K562 (cell line): Measurements from ENCODE around the gene ZFPM1. TPM values are rescaled to one million over a fixed set of nuclear protein-coding genes. Genes with fewer than 3 reads are reported as not detected.

Experiments used
- ATAC-seq: fragments of 200-7000 bp; cut with Tn5 transposase; 3 replicates; pipeline ENCODE4 v1.9.1; 2020; ENCODE audit warnings: moderate library complexity
- BruUV-seq: library from RNA; stranded (reverse); fragments of 400-500 nt; replicated peaks from 2 replicates; lab custom pipeline; 2021; lab: Mats Ljungman, UMichigan
- CTCF ChIA-PET: fragments of 300-600 bp; formaldehyde crosslinking; extraction: SDS; loops from one replicate; lab custom pipeline; 2021; ENCODE audit warnings: low intra/inter-chr PET ratio; lab: Yijun Ruan, JAX
- POLR2A ChIA-PET: fragments of 300-600, 350-650 bp; sonication (Branson Sonifier 250); formaldehyde crosslinking; extraction: SDS; loops from one replicate; lab custom pipeline; 2021; ENCODE audit warnings: antibody characterized with exemption, inconsistent platforms; lab: Yijun Ruan, JAX
- DNase-seq, 4 experiments: peaks; one replicate each; pipeline versions ENCODE4 v3.0.0 to v3.0.0-alpha.2; 2011 to 2018; ENCODE audit warnings: low spot score in 3 of 4, mixed read lengths in 3 of 4; ENCODE audit errors: extremely low read depth in 1 of 4
- FAIRE-seq: peaks from 2 replicates; lab custom pipeline; 2011; peaks lifted over from hg19 to GRCh38; lab: Jason Lieb, UNC
- H2AFZ ChIP-seq: 2 replicates; pipeline ENCODE4 v1.6.0; 2011; ENCODE audit warnings: low read depth, low read length, control low read depth, inconsistent platforms
- H3K27ac ChIP-seq: fragments of 200-600 bp; 3 replicates; pipeline ENCODE4 v1.8.0; 2011; ENCODE audit warnings: low read depth, mild to moderate bottlenecking, control low read depth, inconsistent platforms, low read length, moderate library complexity, mixed read lengths; ENCODE audit errors: extremely low read depth
- H3K27me3 ChIP-seq, 2 experiments: fragments of 300-600 bp in 1 of 2; 2 replicates in 1 of 2; 3 replicates in 1 of 2; pipeline versions ENCODE4 v1.6.0 to v1.8.0; 2011; ENCODE audit warnings: inconsistent platforms in 2 of 2, low read length in 2 of 2, mild to moderate bottlenecking in 1 of 2, mixed read lengths in 1 of 2, moderate library complexity in 1 of 2; ENCODE audit not compliant: control insufficient read depth in 2 of 2, insufficient read depth in 2 of 2
- H3K36me3 ChIP-seq: fragments of 300-600 bp; 3 replicates; pipeline ENCODE4 v1.8.0; 2011; ENCODE audit warnings: mild to moderate bottlenecking, low read length, inconsistent platforms; ENCODE audit not compliant: control insufficient read depth, insufficient read depth
- H3K4me1 ChIP-seq, 2 experiments: fragments of 200-600 bp in 1 of 2; replicated peaks in 1 of 2; 2 replicates in 1 of 2; 3 replicates in 1 of 2; pipeline versions ENCODE4 v1.5.1 to v1.8.0; 2011; ENCODE audit warnings: inconsistent platforms in 2 of 2, low read length in 2 of 2, mild to moderate bottlenecking in 1 of 2, mixed read lengths in 1 of 2, moderate library complexity in 1 of 2; ENCODE audit not compliant: control insufficient read depth in 2 of 2, insufficient read depth in 2 of 2
- H3K4me2 ChIP-seq: 2 replicates; pipeline ENCODE4 v1.6.1; 2011; ENCODE audit warnings: low read length, control low read depth, inconsistent platforms, mixed read lengths; ENCODE audit not compliant: insufficient read depth
- H3K4me3 ChIP-seq: fragments of 200-600 bp; sonication (generic), shearing (Covaris generic); 2 replicates; pipeline ENCODE4 v1.5.1; 2016; ENCODE audit warnings: control low read depth, inconsistent platforms
- H3K79me2 ChIP-seq: fragments of 200-600 bp; 3 replicates; pipeline ENCODE4 v1.8.0; 2011; ENCODE audit warnings: low read length, inconsistent platforms; ENCODE audit not compliant: control insufficient read depth, insufficient read depth
- H3K9ac ChIP-seq, 2 experiments: 2 replicates each; pipeline versions ENCODE4 v1.6.0 to v1.6.1; 2011; ENCODE audit warnings: low read depth in 2 of 2, low read length in 2 of 2, control low read depth in 1 of 2, inconsistent platforms in 1 of 2, mild to moderate bottlenecking in 1 of 2, mixed read lengths in 1 of 2; ENCODE audit not compliant: insufficient read depth in 1 of 2
- H3K9me1 ChIP-seq: one replicate; pipeline ENCODE4 v1.6.0; 2011; ENCODE audit warnings: inconsistent platforms, mild to moderate bottlenecking, low read length, moderate library complexity; ENCODE audit not compliant: control insufficient read depth, insufficient read depth
- H3K9me3 ChIP-seq: replicated peaks from 2 replicates; pipeline ENCODE4 v1.5.1; 2011; ENCODE audit warnings: low read depth, low read length, inconsistent platforms; ENCODE audit not compliant: control insufficient read depth, insufficient read depth
- H4K20me1 ChIP-seq: replicated peaks from 2 replicates; pipeline ENCODE4 v1.6.1; 2011; ENCODE audit warnings: low read length, inconsistent platforms, mixed read lengths; ENCODE audit not compliant: control insufficient read depth, insufficient read depth
- AFF1 ChIP-seq, 2 experiments: fragments of 450-650 bp; IDR thresholded peaks; 2 replicates each; pipeline ENCODE4 v1.6.1; 2018; ENCODE audit warnings: mild to moderate bottlenecking in 2 of 2, low read depth in 1 of 2; ENCODE audit not compliant: partially characterized antibody in 2 of 2
- DMBX1 ChIP-seq: fragments of 250-450 bp; sonication (Bioruptor Pico); IDR thresholded peaks from 2 replicates; pipeline ENCODE4 v1.8.0; 2022; ENCODE audit warnings: inconsistent platforms, mild to moderate bottlenecking, moderate library complexity, borderline replicate concordance
- EP300 ChIP-seq: IDR thresholded peaks from 2 replicates; pipeline ENCODE4 v1.6.1; 2012; ENCODE audit warnings: low read length, improper control_type of control experiment
- ERF ChIP-seq: fragments of 450-650 bp; formaldehyde crosslinking; IDR thresholded peaks from 2 replicates; pipeline ENCODE4 v1.4.0; 2020; ENCODE audit warnings: mild to moderate bottlenecking, mixed read lengths
- ETS1 ChIP-seq: conservative IDR thresholded peaks from 2 replicates; pipeline ENCODE4 v1.6.1; 2011; ENCODE audit warnings: low read depth, mild to moderate bottlenecking, low read length; ENCODE audit not compliant: control insufficient read depth
- MYBL2 ChIP-seq, 2 experiments: fragments of 450-650 bp in 1 of 2; sonication (generic) in 1 of 2; formaldehyde crosslinking in 1 of 2; IDR thresholded peaks; 2 replicates each; pipeline versions ENCODE4 v1.6.1 to v1.8.1; 2017 to 2022; ENCODE audit warnings: borderline replicate concordance in 1 of 2, inconsistent platforms in 1 of 2, low read depth in 1 of 2, mild to moderate bottlenecking in 1 of 2, missing genetic modification reagents in 1 of 2, moderate library complexity in 1 of 2
- POLR2G ChIP-seq: fragments of 200-400 bp; formaldehyde crosslinking; IDR thresholded peaks from 2 replicates; pipeline ENCODE4 v1.6.1; 2017; ENCODE audit warnings: low read depth, mild to moderate bottlenecking, antibody characterized with exemption, low read length, moderate library complexity
- SMARCA4 ChIP-seq: fragments of 450-650 bp; IDR thresholded peaks from 2 replicates; pipeline ENCODE4 v1.6.1; 2016
- SMARCE1 ChIP-seq: fragments of 450-650 bp; IDR thresholded peaks from 2 replicates; pipeline ENCODE4 v1.7.1; 2016; ENCODE audit warnings: mild to moderate bottlenecking
- SNIP1 ChIP-seq: fragments of 450-650 bp; IDR thresholded peaks from 2 replicates; pipeline ENCODE4 v1.7.1; 2017; ENCODE audit warnings: low read depth, mild to moderate bottlenecking
- SUPT5H ChIP-seq: fragments of 450-650 bp; IDR thresholded peaks from 2 replicates; pipeline ENCODE4 v1.6.1; 2016
- VEZF1 ChIP-seq: fragments of 200-800 bp; sonication (Bioruptor generic); IDR thresholded peaks from 2 replicates; pipeline ENCODE4 v1.6.1; 2017; ENCODE audit warnings: missing genetic modification characterization, missing compliant biosample characterization
- ZNF311 ChIP-seq: fragments of 250-450 bp; sonication (Bioruptor Pico); IDR thresholded peaks from 2 replicates; pipeline ENCODE4 v1.4.0; 2020; ENCODE audit warnings: mild to moderate bottlenecking, moderate library complexity
- ZNF75A ChIP-seq: fragments of 450-650 bp; formaldehyde crosslinking; IDR thresholded peaks from 2 replicates; pipeline ENCODE4 v1.4.0; 2020; ENCODE audit warnings: mild to moderate bottlenecking
- WGBS: fragments of 100-300 bp; shearing (Covaris generic); methylation state at CpG from one replicate; pipeline ENCODE4 v1.1.6; 2016; ENCODE audit warnings: low coverage, mixed read lengths; ENCODE audit not compliant: insufficient coverage; ENCODE audit errors: missing lambda C conversion rate; 5-methylcytosine and 5-hydroxymethylcytosine counted together
- in situ Hi-C: fragments of 300-500 bp; cut with MboI; formaldehyde crosslinking; loops from 4 replicates; pipeline ENCODE4 v1.15.0; 2018; ENCODE audit warnings: inconsistent platforms, mixed read lengths
- intact Hi-C: fragments of 100-400 bp; cut with micrococcal nuclease; formaldehyde crosslinking; loops from 2 replicates; pipeline ENCODE4 v1.14.2; 2022
- polyA plus RNA-seq, 8 experiments: library from polyadenylated mRNA; depleted of rRNA in 4 of 8; stranded (reverse) in 5 of 8; unstranded in 3 of 8; fragments of >200 nt; fragmentation: Nextera tagmentation in 2 of 8; fragmentation: Illumina TruSeq in 1 of 8; extraction: Ambion mirVana in 2 of 8; extraction: Trizol in 1 of 8; gene quantifications; 2 replicates each; pipeline versions ENCODE4 v1.2.1 to v1.2.3, GENCODE V29; 2011 to 2014; ENCODE audit warnings: inconsistent platforms in 1 of 8, missing spikeins in 1 of 8
- total RNA-seq, 7 experiments: library from RNA; depleted of rRNA in 6 of 7; stranded (reverse); fragments of >200 nt in 6 of 7; fragmentation: Illumina TruSeq in 2 of 7; extraction: Trizol in 2 of 7; gene quantifications; 2 replicates each; pipeline versions ENCODE4 v1.2.1 to v1.2.3, GENCODE V29; 2011 to 2021; ENCODE audit warnings: low replicate concordance in 1 of 7

The ZFPM1 gene
- total and polyA plus RNA-seq, 9 of the 15 experiments (the other 6 are each of a cell fraction or from before 2014, with no cell fraction given), result 0.03 to 35.9 (median 1.4) TPM

GRCh38 chr16:88499836-88500251, 46.8 kb downstream of the ZFPM1 start:
- FAIRE-seq (no peak), ATAC-seq (peak; percentile 8; the same call in 2 of the 3 replicates)
- H3K79me2 ChIP-seq, result peaks cover 64% of the 10 kb centered on the region
- no peak for TF ChIP-seq MYBL2 (IDR thresholded peaks at IDR 0.05; ENCODE audit: low read depth)
- no peak for TF ChIP-seq MYBL2 (CRISPR knock-in tag; IDR thresholded peaks at IDR 0.05; ENCODE audit: borderline replicate concordance)
- TF ChIP-seq ZNF311, result peak; percentile 76; the same call in 1 of the 2 replicates
- no peak for TF ChIP-seq SMARCA4
- peak; percentile 74 for TF ChIP-seq VEZF1 (CRISPR knock-in tag)
- 0 out of 2 replicates have a peak, but pooled peaks have one; percentile 25 for TF ChIP-seq ETS1
- TF ChIP-seq SMARCE1, result no peak
- no peak for TF ChIP-seq AFF1 (IDR thresholded peaks at IDR 0.05; ENCODE audit: low read depth in 1 of 2, partially characterized antibody in 2 of 2)
- TF ChIP-seq POLR2G, result 0 out of 2 replicates have a peak, but pooled peaks have one; percentile 7
- TF ChIP-seq ZNF75A (CRISPR knock-in tag), result no peak
- peak; percentile 73; the same call in 1 of the 2 replicates for TF ChIP-seq EP300
- 0 out of 2 replicates have a peak, but pooled peaks have one; percentile 29 for TF ChIP-seq ERF (CRISPR knock-in tag)
- TF ChIP-seq SUPT5H, result no peak
- peak; percentile 18; the same call in 1 of the 2 replicates for TF ChIP-seq DMBX1
- no peak for TF ChIP-seq SNIP1

More at GRCh38 chr16:88499836-88500251, 46.8 kb downstream of the ZFPM1 start:
- H3K9me3 ChIP-seq, result no peaks in the 10 kb centered on the region
- intact Hi-C loops (no loop called here), in situ Hi-C loops (no loop called here)
- ChIA-PET POLR2A (interaction anchor here (0.5 to 0.7 kb wide), 2 partner anchors 694 to 1160 kb away, joined by 3 read pairs; no protein-coding TSS in a partner anchor), CTCF (no interaction called here)
- peaks cover 50% of the 10 kb centered on the region; the same call in 2 of the 3 replicates for H3K36me3 ChIP-seq
- H3K9ac ChIP-seq, result peak overlapping the region; percentile 44 to 77; a peak in 3 of 4 replicates
- H3K9me1 ChIP-seq, result no peaks in the 10 kb centered on the region
- WGBS, result 27% methylated on average over 7 of the region's 23 CpGs
- peaks cover 4% of the 10 kb centered on the region; the same call in 1 of the 2 replicates for H4K20me1 ChIP-seq
- peak; percentile 72 to 81 (median 80) for DNase-seq
- peaks cover 67 to 96% of the 10 kb centered on the region in 2 experiments for H3K4me1 ChIP-seq
- no peak overlapping the region for H3K4me3 ChIP-seq
- H3K27ac ChIP-seq, result peak overlapping the region; percentile 66; the same call in 2 of the 3 replicates
- peak overlapping the region; percentile 46 for H3K4me2 ChIP-seq
- no peaks in the 10 kb centered on the region for H3K27me3 ChIP-seq
- no TSS peak for BruUV-seq
- H2AFZ ChIP-seq, result no peak overlapping the region
